COLO668 (cell line): ENCODE measurements around the gene NPSR1.

ENCODE experiments used
- DNase-seq: peaks from one replicate; lab custom pipeline; 2025; ENCODE audit not compliant: unreplicated experiment; lab: John Stamatoyannopoulos, UW

Gene NPSR1

DNA sequence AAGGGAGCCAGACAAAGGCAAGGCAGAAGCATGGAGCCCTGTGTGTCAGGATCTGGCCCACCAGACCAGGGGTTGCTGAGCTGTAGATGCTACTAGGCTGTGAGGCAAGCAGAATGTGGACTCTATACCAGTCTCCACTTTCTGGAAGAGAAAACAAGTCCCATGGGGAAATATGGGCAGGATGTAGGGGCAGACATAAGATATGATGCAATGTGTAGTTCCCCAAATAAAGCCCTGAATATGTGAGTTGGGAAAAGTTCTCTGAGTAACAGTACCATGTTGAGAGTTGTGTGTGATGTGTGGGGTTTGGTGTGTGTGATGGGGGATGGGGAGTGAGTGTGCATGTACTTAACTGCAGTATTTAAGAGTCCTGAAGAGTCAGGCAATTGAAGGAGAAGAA is 62.3 kb downstream of the NPSR1 start:
- no peak for DNase-seq

GRCh38 chr7:34723338-34723737 is 65.3 kb downstream of the NPSR1 start:
- no peak for DNase-seq

- DNase-seq = no peak
Measured at GRCh38 chr7:34723866-34724490, 66.0 kb downstream of the NPSR1 start.

- DNase-seq = no peak
Measured at GRCh38 chr7:34726221-34726620, 68.2 kb downstream of the NPSR1 start.

GRCh38 chr7:34727464-34727995 is 69.5 kb downstream of the NPSR1 start:
- no peak for DNase-seq

- no peak for DNase-seq
Measured at GRCh38 chr7:34728156-34728555, 70.1 kb downstream of the NPSR1 start.

GRCh38 chr7:34734771-34735170 is 76.8 kb downstream of the NPSR1 start:
- no peak for DNase-seq

DNA sequence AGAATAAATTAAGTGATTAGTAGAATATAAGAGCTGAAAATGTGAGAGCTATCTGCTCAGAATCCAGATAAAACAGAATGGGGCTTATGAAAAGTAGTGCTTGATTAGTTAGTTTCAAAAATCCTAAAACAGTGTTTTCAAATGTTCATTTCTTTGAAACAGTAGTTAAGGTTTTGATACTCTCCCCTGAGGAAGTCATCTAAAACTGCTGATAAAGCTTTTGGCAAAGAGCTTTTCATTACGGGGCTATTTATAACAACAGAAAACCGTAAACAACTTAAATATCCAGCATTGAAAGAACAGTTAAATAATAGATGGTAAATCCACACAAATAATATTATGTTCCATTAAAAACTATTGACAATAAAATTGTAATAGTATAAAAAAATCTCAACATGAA is 77.5 kb downstream of the NPSR1 start:
- DNase-seq = no peak

DNA sequence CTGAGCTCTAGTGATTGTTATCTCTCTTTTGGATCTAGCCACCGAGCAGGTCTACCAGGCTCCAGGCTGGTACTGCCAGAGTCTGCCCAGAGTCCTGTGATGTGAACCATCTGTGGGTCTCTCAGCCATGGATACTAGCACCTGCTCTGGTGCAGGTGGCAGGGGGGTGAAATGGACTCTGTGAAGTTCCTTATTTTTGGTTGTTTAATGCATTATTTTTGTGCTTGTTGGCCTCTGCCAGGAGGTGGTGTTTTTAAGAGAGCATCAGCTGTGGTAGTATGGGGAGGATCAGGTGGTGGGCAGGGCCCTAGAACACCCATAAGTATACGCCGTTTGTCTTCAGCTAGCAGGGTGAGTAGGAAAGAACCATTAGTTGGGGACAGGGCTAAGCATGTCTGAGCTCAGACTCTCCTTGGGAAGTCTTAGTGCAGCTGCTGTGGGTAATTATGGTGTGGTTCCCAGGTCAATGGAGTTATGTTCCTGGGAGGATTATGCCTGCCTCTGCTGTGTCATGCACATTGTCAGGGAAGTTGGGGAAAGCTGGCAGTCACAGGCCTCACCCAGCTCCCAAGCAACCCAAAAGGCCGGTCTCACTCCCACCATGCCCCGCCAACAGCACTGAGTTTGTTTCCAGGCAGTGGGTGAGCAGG is 81.8 kb downstream of the NPSR1 start:
- DNase-seq = no peak

- DNase-seq = no peak
Measured at GRCh38 chr7:34740840-34741239, 82.8 kb downstream of the NPSR1 start.

DNA sequence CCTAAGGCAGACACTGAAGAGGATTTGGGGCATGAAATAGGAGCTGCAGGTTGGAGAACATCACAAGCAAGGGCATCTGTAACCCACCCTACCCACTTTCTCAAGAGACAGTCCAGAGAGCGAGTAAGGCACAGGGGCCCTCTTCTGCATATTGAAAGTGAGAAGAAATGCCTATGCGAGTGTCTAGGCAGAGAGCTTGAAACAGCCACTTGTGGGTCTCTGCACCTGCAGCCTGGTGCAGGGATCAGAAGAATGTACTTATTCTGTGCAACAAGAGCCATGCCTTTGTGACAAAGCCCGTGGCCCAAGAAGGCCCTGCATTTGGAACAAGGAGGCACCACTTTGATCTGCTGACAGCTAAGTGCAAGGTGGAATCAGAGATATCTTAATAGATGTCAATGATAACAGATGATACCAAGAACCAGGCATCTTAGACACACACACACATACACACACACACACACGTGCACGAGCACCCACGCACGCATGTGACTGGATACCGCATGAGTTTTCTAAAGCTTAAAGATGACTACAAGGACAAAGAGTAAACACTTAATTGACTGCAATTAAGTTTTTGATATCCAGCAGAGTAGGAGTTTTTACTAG is 89.3 kb downstream of the NPSR1 start:
- DNase-seq = no peak

GRCh38 chr7:34747867-34748727 is 90.1 kb downstream of the NPSR1 start:
- DNase-seq = peak; percentile 93

DNA sequence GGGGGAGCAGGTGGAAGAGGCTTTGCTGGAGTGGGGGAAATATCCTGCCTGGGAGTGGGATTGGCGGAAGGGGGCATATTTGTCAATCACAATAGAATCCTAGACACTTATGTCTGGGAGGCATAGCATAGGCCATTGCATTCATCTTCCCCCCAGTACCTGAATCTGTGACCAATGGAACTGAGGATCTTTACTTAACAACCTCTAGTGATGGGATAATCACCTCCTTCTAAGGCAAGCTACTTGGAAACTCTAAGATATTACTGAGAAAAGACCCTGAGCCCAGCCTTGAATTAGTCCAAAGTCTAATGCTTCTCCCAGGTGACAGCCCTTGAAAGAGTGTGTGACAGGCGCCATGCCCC is 90.7 kb downstream of the NPSR1 start:
- DNase-seq = no peak

GRCh38 chr7:34749446-34749845 is 91.4 kb downstream of the NPSR1 start:
- no peak for DNase-seq

- no peak for DNase-seq
Measured at GRCh38 chr7:34750209-34750608, 92.2 kb downstream of the NPSR1 start.

GRCh38 chr7:34750636-34751035 is 92.6 kb downstream of the NPSR1 start:
- no peak for DNase-seq

GRCh38 chr7:34751725-34752643 is 94.0 kb downstream of the NPSR1 start:
- DNase-seq = no peak

- no peak for DNase-seq
Measured at GRCh38 chr7:34752929-34753328, 94.9 kb downstream of the NPSR1 start.

DNA sequence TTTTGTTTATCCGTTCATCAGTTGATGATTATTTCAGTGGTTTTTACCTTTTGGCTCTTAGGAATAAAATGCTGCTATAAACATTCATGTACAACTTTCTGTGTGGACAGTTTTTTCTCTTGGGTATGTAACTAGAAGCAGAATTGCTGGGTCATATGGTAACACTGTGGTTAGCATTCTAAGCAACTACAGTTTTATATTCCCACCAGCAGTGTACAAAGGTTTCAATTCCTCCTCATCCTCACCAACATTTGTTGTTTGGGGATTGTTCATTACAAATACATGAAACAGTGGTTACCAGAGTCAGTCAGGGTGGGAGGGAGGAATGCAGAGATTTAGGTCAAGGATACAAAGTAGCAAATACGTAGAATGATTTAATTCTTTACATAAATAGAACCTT is 97.0 kb downstream of the NPSR1 start:
- no peak for DNase-seq

DNA sequence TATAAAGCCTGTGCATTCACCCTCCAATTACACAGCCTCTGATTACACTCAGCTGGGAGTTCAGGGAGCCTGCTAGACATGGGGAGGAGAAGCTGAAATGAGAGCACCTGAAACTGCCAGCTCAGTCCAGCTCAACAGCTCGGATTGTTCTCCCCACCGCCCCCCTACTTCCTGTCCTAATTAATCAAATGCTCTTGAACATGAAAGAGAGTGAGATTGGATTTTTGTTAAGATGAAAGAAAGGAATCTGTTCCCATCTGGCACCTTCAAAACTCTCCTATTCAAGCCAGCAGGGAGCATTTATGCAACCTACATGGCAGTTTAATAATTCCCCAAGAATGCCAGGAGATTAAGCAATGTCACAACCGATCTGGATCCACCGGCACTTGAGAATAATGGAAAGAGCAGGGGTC is 98.0 kb downstream of the NPSR1 start:
- DNase-seq = no peak
